Nephron (organoid): Measurements from ENCODE around the gene CAD.

Experiments
- H3K27ac Mint-ChIP-seq, 3 experiments: 2 replicates each; pipeline ENCODE4 v1.8.0; 2020; ENCODE audit warnings: mixed read lengths in 3 of 3, mild to moderate bottlenecking in 2 of 3, moderate library complexity in 1 of 3
- H3K27me3 Mint-ChIP-seq: 2 replicates; pipeline ENCODE4 v1.8.0; 2021; ENCODE audit warnings: low read depth, mild to moderate bottlenecking, moderate library complexity, mixed read lengths
- H3K36me3 Mint-ChIP-seq: 2 replicates; pipeline ENCODE4 v1.8.0; 2020; ENCODE audit warnings: low read depth, mixed read lengths
- H3K4me1 Mint-ChIP-seq: 2 replicates; pipeline ENCODE4 v1.8.0; 2020; ENCODE audit warnings: mixed read lengths
- H3K4me3 Mint-ChIP-seq, 3 experiments: 2 replicates each; pipeline ENCODE4 v1.8.0; 2020; ENCODE audit warnings: mild to moderate bottlenecking in 3 of 3, mixed read lengths in 3 of 3, moderate library complexity in 2 of 3
- H3K9me3 Mint-ChIP-seq: 2 replicates; pipeline ENCODE4 v1.8.0; 2020; ENCODE audit warnings: mixed read lengths
- CTCF ChIP-seq, 3 experiments: fragments of 200-600 bp; sonication (generic); IDR thresholded peaks; one replicate each; pipeline ENCODE4 v1.5.0; 2021; ENCODE audit warnings: antibody characterized with exemption in 3 of 3; ENCODE audit not compliant: unreplicated experiment in 3 of 3

Gene CAD

GRCh38 chr2:27227501-27227900 lies 10.3 kb downstream of the CAD start:
- no peaks in the 10 kb centered on the region for H3K9me3 Mint-ChIP-seq
- no peaks in the 10 kb centered on the region for H3K4me1 Mint-ChIP-seq
- H3K4me3 Mint-ChIP-seq: no peak overlapping the region
- H3K27me3 Mint-ChIP-seq: no peaks in the 10 kb centered on the region
- TF ChIP-seq CTCF (IDR thresholded peaks at IDR 0.05; ENCODE audit: unreplicated experiment in 3 of 3): no peak
- no peak overlapping the region for H3K27ac Mint-ChIP-seq
- peaks cover 69% of the 10 kb centered on the region for H3K36me3 Mint-ChIP-seq

- no peaks in the 10 kb centered on the region for H3K9me3 Mint-ChIP-seq
These were observed 14.8 kb downstream of the CAD start for GRCh38 chr2:27231921-27232320.

GRCh38 chr2:27233341-27233740 lies 16.2 kb downstream of the CAD start:
- TF ChIP-seq CTCF (IDR thresholded peaks at IDR 0.05; ENCODE audit: unreplicated experiment in 3 of 3): no peak
- peaks cover 66% of the 10 kb centered on the region for H3K36me3 Mint-ChIP-seq
- no peak overlapping the region for H3K4me3 Mint-ChIP-seq
- H3K9me3 Mint-ChIP-seq: no peaks in the 10 kb centered on the region
- H3K27ac Mint-ChIP-seq: no peak overlapping the region
- no peaks in the 10 kb centered on the region for H3K4me1 Mint-ChIP-seq
- H3K27me3 Mint-ChIP-seq: no peaks in the 10 kb centered on the region

More at GRCh38 chr2:27231921-27232320, 14.8 kb downstream of the CAD start:
- H3K27me3 Mint-ChIP-seq: no peaks in the 10 kb centered on the region
- H3K4me1 Mint-ChIP-seq: no peaks in the 10 kb centered on the region
- H3K4me3 Mint-ChIP-seq: no peak overlapping the region
- no peak for TF ChIP-seq CTCF (IDR thresholded peaks at IDR 0.05; ENCODE audit: unreplicated experiment in 3 of 3)
- H3K36me3 Mint-ChIP-seq: peaks cover 66% of the 10 kb centered on the region
- H3K27ac Mint-ChIP-seq: no peak overlapping the region

- Mint-ChIP-seq H3K27ac (no peak overlapping the region), H3K27me3 (no peaks in the 10 kb centered on the region), H3K9me3 (no peaks in the 10 kb centered on the region), H3K36me3 (peaks cover 80% of the 10 kb centered on the region), H3K4me3 (no peak overlapping the region), H3K4me1 (no peaks in the 10 kb centered on the region)
- no peak for TF ChIP-seq CTCF (IDR thresholded peaks at IDR 0.05; ENCODE audit: unreplicated experiment in 3 of 3)
These were observed 19.0 kb downstream of the CAD start for GRCh38 chr2:27236136-27236535.

- no peak for TF ChIP-seq CTCF (IDR thresholded peaks at IDR 0.05; ENCODE audit: unreplicated experiment in 3 of 3)
- H3K9me3 Mint-ChIP-seq: no peaks in the 10 kb centered on the region
These were observed 19.5 kb downstream of the CAD start for GRCh38 chr2:27236626-27237025.

GRCh38 chr2:27237341-27237945 lies 20.3 kb downstream of the CAD start:
- H3K27me3 Mint-ChIP-seq: no peaks in the 10 kb centered on the region
- no peak for TF ChIP-seq CTCF (IDR thresholded peaks at IDR 0.05; ENCODE audit: unreplicated experiment in 3 of 3)
- H3K36me3 Mint-ChIP-seq: peaks cover 79% of the 10 kb centered on the region
- no peak overlapping the region for H3K27ac Mint-ChIP-seq
- no peak overlapping the region for H3K4me3 Mint-ChIP-seq
- no peaks in the 10 kb centered on the region for H3K9me3 Mint-ChIP-seq
- H3K4me1 Mint-ChIP-seq: no peaks in the 10 kb centered on the region

More at GRCh38 chr2:27236626-27237025, 19.5 kb downstream of the CAD start:
- Mint-ChIP-seq H3K36me3 (peaks cover 80% of the 10 kb centered on the region), H3K4me1 (no peaks in the 10 kb centered on the region), H3K27ac (no peak overlapping the region), H3K4me3 (no peak overlapping the region), H3K27me3 (no peaks in the 10 kb centered on the region)
